ENCODE data around the gene CAPN14.

DNA sequence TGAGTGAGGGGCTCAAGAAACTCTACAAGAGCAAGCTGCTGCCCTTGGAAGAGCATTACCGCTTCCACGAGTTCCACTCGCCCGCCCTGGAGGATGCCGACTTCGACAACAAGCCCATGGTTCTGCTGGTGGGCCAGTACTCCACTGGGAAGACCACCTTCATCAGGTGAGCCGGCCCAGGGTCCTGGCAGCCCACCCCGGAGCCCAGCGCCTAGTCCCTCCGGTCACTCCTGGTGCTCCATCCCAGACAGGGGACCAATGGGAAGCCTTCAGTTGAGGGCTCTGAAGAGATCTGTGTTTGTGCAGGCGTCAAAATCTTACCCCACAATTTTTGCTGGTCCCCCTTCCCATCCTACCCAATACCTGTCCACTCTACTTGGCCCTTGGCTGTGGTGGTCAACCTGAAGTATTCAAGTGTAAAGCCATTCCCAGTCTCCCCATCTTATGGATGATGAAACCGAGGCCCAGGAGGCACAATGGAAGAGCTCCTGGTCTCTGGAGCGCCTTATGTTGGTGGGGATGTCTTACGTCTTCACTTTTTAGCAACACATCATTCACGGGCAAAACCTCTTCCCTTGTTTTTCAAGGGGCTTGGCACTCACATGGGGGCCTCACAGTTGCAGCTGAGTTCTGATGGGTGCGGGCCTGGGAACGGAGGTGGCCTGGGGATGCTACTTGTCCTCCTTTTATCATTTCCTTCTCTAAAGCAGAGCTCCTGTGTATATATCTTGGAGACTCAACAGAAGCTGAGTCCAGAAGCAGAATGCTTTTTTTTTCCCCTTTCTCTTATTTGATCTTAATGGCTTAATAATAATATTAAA, 17.6 kb upstream of the CAPN14 start:
- no peak for TF ChIP-seq CTCF (IDR thresholded peaks at IDR 0.05; ENCODE audit: low read length)
- TF ChIP-seq EZH2 (optimal IDR thresholded peaks at IDR 0.05; ENCODE audit: low read depth, low read length): no peak
- no peak for TF ChIP-seq EZH2phosphoT487 (IDR thresholded peaks at IDR 0.05; ENCODE audit: low read length)

Measured in MM.1S (cell line).